HFF-Myc (cell line): ENCODE measurements around the gene CEP290.

Source experiments
- DNase-seq: peaks from one replicate; pipeline ENCODE4 v3.0.0-alpha.2; 2011; ENCODE audit warnings: low read depth; ENCODE audit errors: extremely low read depth
- H3K4me3 ChIP-seq: replicated peaks from 2 replicates; pipeline ENCODE4 v1.5.1; 2011; ENCODE audit warnings: low read depth, mild to moderate bottlenecking, control low read depth, low read length
- TF ChIP-seq, protein P1 (sequence below): IDR thresholded peaks from 2 replicates; pipeline ENCODE4 v1.5.1; 2012; ENCODE audit warnings: mild to moderate bottlenecking, low read depth, low read length, control low read depth; ENCODE audit errors: missing control alignments

CEP290 gene

DNA sequence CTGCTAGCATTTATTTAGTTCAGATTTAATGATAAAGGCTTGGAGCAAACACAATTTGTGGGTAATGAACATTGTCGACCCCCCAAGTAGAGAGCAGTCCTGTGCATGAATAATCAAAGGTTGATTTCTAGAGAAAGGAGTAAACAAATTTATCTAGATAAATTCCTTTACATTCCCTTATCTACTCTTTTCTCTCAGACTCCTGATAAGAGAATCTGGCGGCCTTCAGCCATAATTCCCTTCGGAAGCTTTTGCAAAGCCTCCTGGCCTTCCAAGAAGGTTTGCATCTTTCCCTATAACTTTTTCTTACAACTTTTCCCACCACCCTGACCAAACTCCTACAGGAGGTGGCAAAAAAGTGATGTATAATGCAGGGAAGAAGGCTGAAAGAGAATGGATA is 42.3 kb upstream of the CEP290 start:
- DNase-seq, result no peak
- H3K4me3 ChIP-seq, result no peak overlapping the region
- TF ChIP-seq, protein P1, sequence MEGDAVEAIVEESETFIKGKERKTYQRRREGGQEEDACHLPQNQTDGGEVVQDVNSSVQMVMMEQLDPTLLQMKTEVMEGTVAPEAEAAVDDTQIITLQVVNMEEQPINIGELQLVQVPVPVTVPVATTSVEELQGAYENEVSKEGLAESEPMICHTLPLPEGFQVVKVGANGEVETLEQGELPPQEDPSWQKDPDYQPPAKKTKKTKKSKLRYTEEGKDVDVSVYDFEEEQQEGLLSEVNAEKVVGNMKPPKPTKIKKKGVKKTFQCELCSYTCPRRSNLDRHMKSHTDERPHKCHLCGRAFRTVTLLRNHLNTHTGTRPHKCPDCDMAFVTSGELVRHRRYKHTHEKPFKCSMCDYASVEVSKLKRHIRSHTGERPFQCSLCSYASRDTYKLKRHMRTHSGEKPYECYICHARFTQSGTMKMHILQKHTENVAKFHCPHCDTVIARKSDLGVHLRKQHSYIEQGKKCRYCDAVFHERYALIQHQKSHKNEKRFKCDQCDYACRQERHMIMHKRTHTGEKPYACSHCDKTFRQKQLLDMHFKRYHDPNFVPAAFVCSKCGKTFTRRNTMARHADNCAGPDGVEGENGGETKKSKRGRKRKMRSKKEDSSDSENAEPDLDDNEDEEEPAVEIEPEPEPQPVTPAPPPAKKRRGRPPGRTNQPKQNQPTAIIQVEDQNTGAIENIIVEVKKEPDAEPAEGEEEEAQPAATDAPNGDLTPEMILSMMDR, result no peak

DNA sequence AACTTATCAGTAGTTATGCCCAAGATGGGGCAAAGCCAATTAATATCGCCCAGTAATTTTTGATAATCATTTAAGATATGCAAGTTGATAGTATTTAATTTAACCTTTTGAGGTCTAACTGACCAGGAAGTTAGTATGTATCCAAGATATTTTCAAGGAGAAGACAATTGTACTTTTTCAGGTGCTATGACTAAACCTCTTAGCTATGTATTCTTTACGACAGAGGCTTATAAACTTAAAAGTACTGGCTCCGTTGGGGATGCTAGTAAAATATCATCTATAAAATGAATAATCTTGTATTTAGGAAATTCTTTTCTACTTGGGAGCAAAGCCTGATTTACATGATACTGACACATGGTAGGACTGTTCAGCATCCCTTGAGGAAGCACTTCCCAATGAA is 40.5 kb upstream of the CEP290 start:
- no peak for DNase-seq
- TF ChIP-seq, protein P1, result no peak

DNA sequence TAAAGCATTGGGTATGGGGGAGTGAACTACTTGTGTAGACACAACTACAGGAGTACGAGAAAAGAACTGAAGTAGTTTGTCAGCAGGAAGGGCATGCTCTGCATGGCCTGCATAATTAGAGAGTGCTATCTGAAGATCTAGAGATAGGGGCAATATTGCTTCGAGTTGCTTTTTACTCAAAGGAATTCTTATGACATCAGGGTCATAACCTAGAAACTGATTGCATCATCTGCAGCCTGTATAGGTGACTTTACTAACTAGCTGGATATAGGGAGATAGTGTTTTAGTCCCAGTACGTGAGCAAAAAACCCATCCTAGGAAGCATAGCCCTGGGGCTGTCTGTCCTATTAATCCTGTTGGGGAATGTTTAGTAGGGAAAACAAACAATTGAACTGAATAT is 40.0 kb upstream of the CEP290 start:
- no peak for DNase-seq
- TF ChIP-seq, protein P1, result no peak
- no peak overlapping the region for H3K4me3 ChIP-seq

More for the DNA sequence above, 40.5 kb upstream of the CEP290 start:
- no peak overlapping the region for H3K4me3 ChIP-seq

DNA sequence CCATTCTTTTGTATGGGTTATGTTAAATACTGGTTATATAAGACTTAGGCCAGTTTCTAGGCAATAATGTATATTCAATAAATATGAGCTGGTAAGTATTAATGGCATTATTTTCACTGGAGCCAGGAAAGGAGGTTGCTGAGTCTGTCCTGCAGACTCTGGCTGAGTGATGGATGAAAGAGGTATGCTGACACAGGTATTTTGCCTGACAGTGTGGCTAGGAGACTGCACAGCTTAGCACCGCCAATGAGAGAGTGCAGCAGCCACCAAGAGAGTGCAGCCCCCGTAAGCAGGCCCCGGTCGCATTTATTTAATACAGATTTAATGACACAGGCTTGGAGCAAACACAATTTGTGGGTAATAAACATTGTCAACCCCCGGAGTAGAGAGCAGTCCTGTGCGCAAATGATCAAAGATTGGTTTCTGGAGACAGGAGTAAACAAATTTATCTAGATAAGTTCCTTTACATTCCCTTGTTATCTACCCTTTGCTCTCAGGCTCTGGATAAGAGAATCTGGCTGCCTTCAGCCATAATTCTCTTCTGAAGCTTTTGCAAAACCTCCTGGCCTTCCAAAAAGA is 37.6 kb upstream of the CEP290 start:
- TF ChIP-seq, protein P1, result no peak
- H3K4me3 ChIP-seq, result no peak overlapping the region
- no peak for DNase-seq

DNA sequence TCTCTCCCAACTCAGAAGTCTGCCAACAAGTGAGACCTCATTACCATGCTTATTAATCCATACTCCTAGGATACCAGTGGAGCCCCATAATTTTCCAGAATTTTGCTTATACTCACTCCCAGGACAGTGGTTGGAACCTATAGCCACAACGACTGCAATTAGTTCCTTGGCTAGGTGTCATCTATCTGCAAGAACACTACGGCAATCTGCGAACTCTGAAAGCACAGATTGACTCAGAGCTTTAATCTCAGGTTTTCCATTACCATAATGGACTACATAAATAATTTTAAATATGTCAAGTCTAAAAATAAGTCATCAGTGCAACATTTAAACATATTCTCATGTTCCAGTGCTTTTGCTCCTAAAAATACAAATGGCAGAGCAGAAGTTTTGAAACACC is 33.7 kb upstream of the CEP290 start:
- H3K4me3 ChIP-seq, result no peak overlapping the region
- TF ChIP-seq, protein P1, result no peak
- no peak for DNase-seq

DNA sequence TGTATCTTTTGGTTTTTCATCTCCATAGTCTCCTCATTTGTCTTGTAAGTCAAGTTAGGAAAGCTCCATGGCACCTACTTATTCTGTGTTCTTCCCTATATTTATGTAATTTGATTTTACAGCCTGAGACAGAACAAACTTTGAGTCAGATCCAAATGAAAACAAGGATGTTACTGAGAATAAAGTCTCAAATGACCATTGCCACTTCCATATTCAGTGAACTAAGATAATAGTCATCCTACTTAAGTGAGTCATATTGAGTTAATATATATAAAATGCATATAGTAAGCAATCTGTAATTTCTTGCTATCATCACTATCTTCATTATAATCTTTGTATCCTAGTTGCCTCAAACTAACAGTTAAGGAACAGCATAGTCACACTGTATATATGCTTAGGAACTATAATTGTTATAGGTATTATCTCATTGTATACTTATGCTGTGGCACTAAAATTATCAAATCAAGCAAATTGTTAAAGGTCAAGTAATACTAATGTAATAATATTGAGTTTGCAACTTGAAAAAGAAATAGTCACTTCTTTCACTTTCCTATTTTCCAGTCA is 31.0 kb upstream of the CEP290 start:
- DNase-seq, result no peak
- H3K4me3 ChIP-seq, result no peak overlapping the region
- TF ChIP-seq, protein P1, result no peak

DNA sequence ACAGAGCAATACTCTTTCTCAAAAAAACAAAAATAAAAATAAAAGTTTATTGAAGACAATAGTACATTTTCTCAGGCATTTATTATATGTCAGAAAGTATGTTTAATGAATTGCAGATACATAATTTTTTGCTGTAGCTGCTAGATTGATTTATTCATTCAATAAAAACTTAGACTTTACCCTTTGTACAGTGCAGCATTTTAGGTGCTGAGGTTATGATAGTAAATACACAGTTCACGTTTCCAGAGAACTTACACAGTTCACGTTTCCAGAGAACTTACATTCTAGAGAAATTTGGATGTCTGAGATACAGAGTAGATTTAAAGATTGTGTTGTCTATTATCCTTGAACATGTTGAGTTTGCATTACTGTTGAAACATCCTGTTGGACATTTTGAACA is 25.5 kb upstream of the CEP290 start:
- DNase-seq, result no peak
- TF ChIP-seq, protein P1, result no peak
- no peak overlapping the region for H3K4me3 ChIP-seq
